Stimulated activated naive B cell treated with anti-CD40 and anti-IgM and Interleukin-4, amounts not matched to agents 10 μg/mL and 1 μg/mL and 100 μg/mL, for 72 hours (primary cell): Measurements from ENCODE around the gene SLC25A43.
"Not testable (repeated sequence)": the region's sequence is repeated elsewhere in the genome, so short reads cannot be mapped to it uniquely, and the experiment has no call there.

ENCODE experiments used
- ATAC-seq, 2 donors: fragments of 150-1000 bp; cut with Tn5 transposase; replicated peaks; 2 replicates each; pipeline ENCODE4 v1.10.0; 2021; ENCODE audit warnings: moderate library complexity in 1 of 2
- DNase-seq: peaks from one replicate; pipeline ENCODE4 v3.0.0; 2021
- H3K27ac Mint-ChIP-seq: one replicate; pipeline ENCODE4 v1.8.0; 2022; ENCODE audit warnings: mild to moderate bottlenecking, mixed read lengths
- H3K27me3 Mint-ChIP-seq, 2 donors: one replicate each; pipeline ENCODE4 v1.8.0; 2022; ENCODE audit warnings: mixed read lengths in 2 of 2
- H3K36me3 Mint-ChIP-seq, 2 donors: one replicate each; pipeline ENCODE4 v1.8.0; 2022; ENCODE audit warnings: mixed read lengths in 2 of 2, mild to moderate bottlenecking in 1 of 2
- H3K4me1 Mint-ChIP-seq, 2 donors: one replicate each; pipeline ENCODE4 v1.8.0; 2022; ENCODE audit warnings: mixed read lengths in 2 of 2, mild to moderate bottlenecking in 1 of 2
- H3K4me3 Mint-ChIP-seq, 2 donors: one replicate each; pipeline ENCODE4 v1.8.0; 2022; ENCODE audit warnings: mild to moderate bottlenecking in 2 of 2, mixed read lengths in 2 of 2, moderate library complexity in 1 of 2
- H3K9me3 Mint-ChIP-seq, 2 donors: one replicate each; pipeline ENCODE4 v1.8.0; 2022; ENCODE audit warnings: mixed read lengths in 2 of 2, mild to moderate bottlenecking in 1 of 2

Gene SLC25A43

GRCh38 chrX:119419898-119420297, 20.8 kb downstream of the SLC25A43 start:
- Mint-ChIP-seq H3K9me3 (no peaks in the 10 kb centered on the region), H3K36me3 (peaks cover 8% of the 10 kb centered on the region in 2 donors), H3K4me1 (no peaks in the 10 kb centered on the region), H3K27me3 (no peaks in the 10 kb centered on the region), H3K27ac (no peak overlapping the region), H3K4me3 (no peak overlapping the region)
- ATAC-seq (no peak), DNase-seq (no peak)

- Mint-ChIP-seq H3K27ac (no peak overlapping the region), H3K27me3 (no peaks in the 10 kb centered on the region), H3K36me3 (peaks cover 8% of the 10 kb centered on the region in 2 donors), H3K9me3 (no peaks in the 10 kb centered on the region), H3K4me3 (no peak overlapping the region), H3K4me1 (peaks cover 4 to 9% of the 10 kb centered on the region in 2 donors)
- DNase-seq (no peak), ATAC-seq (no peak)
These were observed 22.0 kb downstream of the SLC25A43 start for GRCh38 chrX:119421016-119421705.

- Mint-ChIP-seq H3K27me3 (no peaks in the 10 kb centered on the region), H3K9me3 (no peaks in the 10 kb centered on the region), H3K36me3 (peaks cover 9 to 12% of the 10 kb centered on the region in 2 donors), H3K27ac (no peak overlapping the region), H3K4me1 (peaks cover 9 to 26% of the 10 kb centered on the region in 2 donors), H3K4me3 (no peak overlapping the region)
- DNase-seq (no peak), ATAC-seq (no peak)
These were observed 24.5 kb downstream of the SLC25A43 start for GRCh38 chrX:119423631-119424030.

GRCh38 chrX:119424999-119425398, 25.9 kb downstream of the SLC25A43 start:
- no peak for ATAC-seq
- no peak for DNase-seq
- Mint-ChIP-seq H3K9me3 (no peaks in the 10 kb centered on the region), H3K36me3 (peaks cover 8 to 12% of the 10 kb centered on the region in 2 donors), H3K27me3 (no peaks in the 10 kb centered on the region), H3K27ac (no peak overlapping the region), H3K4me3 (no peak overlapping the region), H3K4me1 (peaks cover 9 to 26% of the 10 kb centered on the region in 2 donors)

- peak overlapping the region; percentile 4 to 41 for H3K4me3 Mint-ChIP-seq
- DNase-seq (peak; percentile 29), ATAC-seq (peak; percentile 91 to 98)
- peaks cover 7 to 10% of the 10 kb centered on the region in 2 donors for H3K36me3 Mint-ChIP-seq
- H3K27ac Mint-ChIP-seq: peak overlapping the region; percentile 88
- no peaks in the 10 kb centered on the region for H3K27me3 Mint-ChIP-seq
- H3K9me3 Mint-ChIP-seq: no peaks in the 10 kb centered on the region
- H3K4me1 Mint-ChIP-seq: peaks cover 9 to 26% of the 10 kb centered on the region in 2 donors
These were observed 28.1 kb downstream of the SLC25A43 start for GRCh38 chrX:119427024-119427794.

- no peak overlapping the region for H3K4me3 Mint-ChIP-seq
- H3K27me3 Mint-ChIP-seq: no peaks in the 10 kb centered on the region
- H3K36me3 Mint-ChIP-seq: peaks cover 2 to 8% of the 10 kb centered on the region in 2 donors
- ATAC-seq: no peak
- peaks cover 9 to 26% of the 10 kb centered on the region in 2 donors for H3K4me1 Mint-ChIP-seq
- DNase-seq: no peak
- H3K9me3 Mint-ChIP-seq: no peaks in the 10 kb centered on the region
- H3K27ac Mint-ChIP-seq: no peak overlapping the region
These were observed 28.7 kb downstream of the SLC25A43 start for GRCh38 chrX:119427795-119428185.

- Mint-ChIP-seq H3K27ac (no peak overlapping the region), H3K4me1 (peaks cover 11 to 26% of the 10 kb centered on the region in 2 donors), H3K9me3 (peaks cover 2 to 4% of the 10 kb centered on the region in 2 donors), H3K36me3 (peaks cover 11 to 18% of the 10 kb centered on the region in 2 donors), H3K27me3 (no peaks in the 10 kb centered on the region), H3K4me3 (no peak overlapping the region)
- ATAC-seq: no peak
- no peak for DNase-seq
These were observed 30.3 kb downstream of the SLC25A43 start for GRCh38 chrX:119429471-119429870.

- not testable (repeated sequence) for H3K36me3 Mint-ChIP-seq, ATAC-seq, H3K27ac Mint-ChIP-seq, H3K4me3 Mint-ChIP-seq, H3K9me3 Mint-ChIP-seq, H3K4me1 Mint-ChIP-seq, H3K27me3 Mint-ChIP-seq, DNase-seq
These were observed 42.2 kb downstream of the SLC25A43 start for GRCh38 chrX:119441295-119441694.

GRCh38 chrX:119442286-119442685, 43.1 kb downstream of the SLC25A43 start:
- DNase-seq: no peak
- H3K4me3 Mint-ChIP-seq: no peak overlapping the region

GRCh38 chrX:119453202-119453601, 54.1 kb downstream of the SLC25A43 start:
- Mint-ChIP-seq H3K9me3 (no peaks in the 10 kb centered on the region), H3K27me3 (no peaks in the 10 kb centered on the region), H3K27ac (no peak overlapping the region), H3K4me1 (no peaks in the 10 kb centered on the region), H3K36me3 (peaks cover 5 to 11% of the 10 kb centered on the region in 2 donors), H3K4me3 (no peak overlapping the region)
- DNase-seq (no peak), ATAC-seq (no peak)

More at GRCh38 chrX:119442286-119442685, 43.1 kb downstream of the SLC25A43 start:
- Mint-ChIP-seq H3K36me3 (peaks cover 0 to 4% of the 10 kb centered on the region in 2 donors), H3K4me1 (no peaks in the 10 kb centered on the region), H3K9me3 (no peaks in the 10 kb centered on the region), H3K27me3 (no peaks in the 10 kb centered on the region), H3K27ac (no peak overlapping the region)
- ATAC-seq: no peak

- Mint-ChIP-seq H3K27ac (no peak overlapping the region), H3K36me3 (peaks cover 5 to 11% of the 10 kb centered on the region in 2 donors), H3K9me3 (no peaks in the 10 kb centered on the region), H3K4me1 (no peaks in the 10 kb centered on the region), H3K4me3 (no peak overlapping the region), H3K27me3 (no peaks in the 10 kb centered on the region)
- ATAC-seq: no peak
- DNase-seq: no peak
These were observed 56.1 kb downstream of the SLC25A43 start for GRCh38 chrX:119455264-119455663.

GRCh38 chrX:119459181-119459580, 60.0 kb downstream of the SLC25A43 start:
- Mint-ChIP-seq H3K4me1 (no peaks in the 10 kb centered on the region), H3K4me3 (no peak overlapping the region), H3K9me3 (no peaks in the 10 kb centered on the region), H3K27ac (no peak overlapping the region), H3K36me3 (peaks cover 0 to 3% of the 10 kb centered on the region in 2 donors), H3K27me3 (no peaks in the 10 kb centered on the region)
- ATAC-seq (no peak), DNase-seq (no peak)

GRCh38 chrX:119465555-119465954, 66.4 kb downstream of the SLC25A43 start:
- no peaks in the 10 kb centered on the region for H3K9me3 Mint-ChIP-seq
- no peaks in the 10 kb centered on the region for H3K27me3 Mint-ChIP-seq
- H3K27ac Mint-ChIP-seq: no peak overlapping the region
- peaks cover 9 to 16% of the 10 kb centered on the region in 2 donors for H3K4me1 Mint-ChIP-seq
- peaks cover 15 to 19% of the 10 kb centered on the region in 2 donors for H3K36me3 Mint-ChIP-seq
- ATAC-seq: no peak
- no peak overlapping the region for H3K4me3 Mint-ChIP-seq
- DNase-seq: no peak

- no peaks in the 10 kb centered on the region for H3K9me3 Mint-ChIP-seq
- H3K4me3 Mint-ChIP-seq: no peak overlapping the region
- peaks cover 9 to 16% of the 10 kb centered on the region in 2 donors for H3K4me1 Mint-ChIP-seq
- H3K36me3 Mint-ChIP-seq: peaks cover 17 to 22% of the 10 kb centered on the region in 2 donors
- no peak overlapping the region for H3K27ac Mint-ChIP-seq
- ATAC-seq: no peak
- no peaks in the 10 kb centered on the region for H3K27me3 Mint-ChIP-seq
- DNase-seq: no peak
These were observed 67.8 kb downstream of the SLC25A43 start for GRCh38 chrX:119466970-119467369.

- H3K4me1 Mint-ChIP-seq: peaks cover 9 to 16% of the 10 kb centered on the region in 2 donors
- peaks cover 17 to 22% of the 10 kb centered on the region in 2 donors for H3K36me3 Mint-ChIP-seq
- no peaks in the 10 kb centered on the region for H3K27me3 Mint-ChIP-seq
- H3K4me3 Mint-ChIP-seq: no peak overlapping the region
- no peak overlapping the region for H3K27ac Mint-ChIP-seq
- DNase-seq (no peak), ATAC-seq (no peak)
- no peaks in the 10 kb centered on the region for H3K9me3 Mint-ChIP-seq
These were observed 68.3 kb downstream of the SLC25A43 start for GRCh38 chrX:119467433-119467832.
